NCI-H2107 (cell line): ENCODE results near the gene GJD3.
"Not testable (repeated sequence)": the region's sequence is repeated elsewhere in the genome, so short reads cannot be mapped to it uniquely, and the experiment has no call there.

ENCODE experiments used
- DNase-seq: peaks from one replicate; lab custom pipeline; 2025; lab: John Stamatoyannopoulos, UW

Gene GJD3

GRCh38 chr17:40364121-40364861, at the start of gene GJD3:
Gene GJD3, minus strand, starts transcription at chr17:40364737. Its CDS starts 922 bp downstream, at chr17:40363815.
- DNase-seq, result no peak

- not testable (repeated sequence) for DNase-seq
These were observed 49.8 kb upstream of the GJD3 start for GRCh38 chr17:40414312-40414711.

GRCh38 chr17:40412880-40413279, 48.3 kb upstream of the GJD3 start:
- no peak for DNase-seq

DNA sequence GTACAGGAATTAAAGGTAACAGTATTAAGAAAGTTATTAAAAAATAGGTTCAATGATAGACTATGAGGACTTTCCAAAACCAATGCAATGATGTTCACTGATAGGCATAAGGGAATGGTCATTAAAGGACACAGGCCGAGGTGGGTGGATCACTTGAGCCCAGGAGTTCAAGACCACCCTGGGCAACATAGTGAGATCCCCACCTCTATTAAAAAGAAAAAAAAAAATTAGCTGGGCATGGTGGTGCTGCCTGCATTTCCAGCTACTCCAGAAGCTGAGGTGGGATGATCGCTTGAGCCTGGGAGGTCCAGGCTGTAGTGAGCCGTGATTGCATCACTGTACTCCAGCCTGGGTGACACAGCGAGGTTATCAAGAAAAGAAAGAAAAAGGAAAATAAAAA, 47.3 kb upstream of the GJD3 start:
- no peak for DNase-seq

- no peak for DNase-seq
These were observed 45.5 kb upstream of the GJD3 start for GRCh38 chr17:40410082-40410481.

- not testable (repeated sequence) for DNase-seq
These were observed 45.0 kb upstream of the GJD3 start for GRCh38 chr17:40409540-40409939.

DNA sequence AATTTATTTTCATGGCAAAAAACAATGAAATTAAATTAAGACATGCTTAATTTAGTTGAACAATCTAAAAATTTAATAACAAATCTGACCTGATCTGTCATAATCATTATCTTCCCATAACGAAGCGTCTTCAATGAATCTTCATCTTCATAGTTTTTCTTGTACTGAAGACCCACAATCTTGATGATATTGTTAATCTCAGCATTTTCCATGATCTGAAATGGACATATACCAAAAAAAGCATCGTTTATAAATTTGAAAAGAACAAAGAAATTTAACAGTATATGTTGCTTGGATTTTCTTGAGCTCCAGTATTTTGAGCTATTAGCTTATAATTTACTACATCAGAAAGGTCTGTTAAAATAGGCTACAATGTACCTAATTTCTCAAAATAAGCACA, 42.9 kb upstream of the GJD3 start:
- no peak for DNase-seq

GRCh38 chr17:40404003-40404402, 39.5 kb upstream of the GJD3 start:
- DNase-seq, result no peak

- no peak for DNase-seq
These were observed 38.1 kb upstream of the GJD3 start for GRCh38 chr17:40402668-40403067.

GRCh38 chr17:40399185-40399584, 34.6 kb upstream of the GJD3 start:
- DNase-seq, result no peak

DNA sequence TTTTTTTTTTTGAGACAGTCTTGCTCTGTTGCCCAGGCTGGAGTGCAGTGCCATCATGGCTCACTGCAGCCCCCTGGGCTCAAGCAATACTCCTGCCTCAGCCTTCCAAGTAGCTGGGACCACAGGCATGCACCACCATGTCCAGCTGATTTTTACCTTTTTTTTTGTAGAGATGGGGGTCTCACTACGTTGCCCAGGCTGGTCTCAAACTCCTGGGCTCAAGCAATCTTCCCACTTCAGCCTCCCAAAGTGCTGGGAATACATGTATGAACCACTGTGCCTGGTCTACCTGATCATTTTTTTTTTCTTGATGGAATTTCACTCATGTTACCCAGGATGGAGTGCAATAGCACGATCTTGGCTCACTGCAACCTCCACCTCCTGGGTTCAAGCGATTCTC, 22.0 kb upstream of the GJD3 start:
- DNase-seq, result not testable (repeated sequence)

- no peak for DNase-seq
These were observed 17.7 kb upstream of the GJD3 start for GRCh38 chr17:40382251-40382650.

- DNase-seq, result no peak
These were observed 14.4 kb upstream of the GJD3 start for GRCh38 chr17:40378966-40379365.

- no peak for DNase-seq
These were observed 13.3 kb upstream of the GJD3 start for GRCh38 chr17:40377832-40378231.

DNA sequence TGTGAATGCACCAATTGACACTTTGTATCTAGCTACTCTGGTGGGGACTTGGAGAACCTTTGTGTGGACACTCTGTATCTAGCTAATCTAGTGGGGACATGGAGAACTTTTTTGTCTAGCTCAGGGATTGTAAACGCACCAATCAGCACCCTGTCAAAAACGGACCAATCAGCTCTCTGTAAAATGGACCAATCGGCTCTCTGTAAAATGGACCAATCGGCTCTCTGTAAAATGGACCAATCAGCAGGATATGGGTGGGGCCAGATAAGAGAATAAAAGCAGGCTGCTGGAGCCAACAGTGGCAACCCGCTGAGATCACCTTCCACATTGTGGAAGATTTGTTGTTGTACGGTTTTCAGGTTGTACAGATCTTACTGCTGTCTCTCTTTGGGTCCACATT, 12.0 kb upstream of the GJD3 start:
- DNase-seq, result not testable (repeated sequence)

GRCh38 chr17:40375786-40376185, 11.2 kb upstream of the GJD3 start:
- DNase-seq, result not testable (repeated sequence)

- no peak for DNase-seq
These were observed 10.4 kb upstream of the GJD3 start for GRCh38 chr17:40374821-40375498.

- DNase-seq, result no peak
These were observed 9.5 kb upstream of the GJD3 start for GRCh38 chr17:40373999-40374398.

DNA sequence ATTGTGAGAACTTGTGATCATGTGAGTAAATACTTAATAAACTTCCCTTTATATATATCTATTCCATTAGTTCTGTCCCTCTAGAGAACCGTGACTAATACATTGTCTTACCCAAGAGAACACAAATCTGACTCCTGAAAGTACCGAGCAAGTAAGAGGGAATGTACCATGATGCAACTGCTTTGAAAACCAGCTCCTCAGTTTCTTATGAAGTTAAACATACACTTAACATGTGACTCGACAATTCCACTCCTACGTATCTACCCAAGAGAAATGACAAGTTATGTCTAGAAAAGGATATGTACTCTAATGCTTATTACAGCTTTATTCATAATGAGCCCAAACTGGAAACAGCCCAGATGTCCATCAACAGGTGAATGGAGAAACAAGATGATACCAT, 8.8 kb upstream of the GJD3 start:
- DNase-seq, result no peak

DNA sequence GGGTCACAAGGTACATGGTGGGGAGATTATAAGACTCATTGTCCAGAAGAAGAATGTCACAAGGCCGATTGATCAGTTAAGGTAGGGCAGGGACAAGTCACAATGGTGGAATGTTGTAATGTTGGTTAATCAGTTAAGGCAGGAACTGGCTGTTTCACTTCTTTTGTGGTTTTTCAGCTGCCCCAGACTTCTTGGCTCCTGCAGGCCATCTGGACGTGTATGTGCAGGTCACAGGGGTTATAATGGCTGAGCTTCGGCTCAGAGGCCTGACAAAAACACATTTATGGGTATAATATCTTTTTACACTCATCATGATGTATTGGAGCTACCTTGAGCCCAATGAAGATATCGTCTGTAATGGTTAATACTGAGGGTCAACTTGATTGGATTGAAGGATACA, 8.1 kb upstream of the GJD3 start:
- DNase-seq, result not testable (repeated sequence)

GRCh38 chr17:40372031-40372430, 7.5 kb upstream of the GJD3 start:
- DNase-seq, result no peak

DNA sequence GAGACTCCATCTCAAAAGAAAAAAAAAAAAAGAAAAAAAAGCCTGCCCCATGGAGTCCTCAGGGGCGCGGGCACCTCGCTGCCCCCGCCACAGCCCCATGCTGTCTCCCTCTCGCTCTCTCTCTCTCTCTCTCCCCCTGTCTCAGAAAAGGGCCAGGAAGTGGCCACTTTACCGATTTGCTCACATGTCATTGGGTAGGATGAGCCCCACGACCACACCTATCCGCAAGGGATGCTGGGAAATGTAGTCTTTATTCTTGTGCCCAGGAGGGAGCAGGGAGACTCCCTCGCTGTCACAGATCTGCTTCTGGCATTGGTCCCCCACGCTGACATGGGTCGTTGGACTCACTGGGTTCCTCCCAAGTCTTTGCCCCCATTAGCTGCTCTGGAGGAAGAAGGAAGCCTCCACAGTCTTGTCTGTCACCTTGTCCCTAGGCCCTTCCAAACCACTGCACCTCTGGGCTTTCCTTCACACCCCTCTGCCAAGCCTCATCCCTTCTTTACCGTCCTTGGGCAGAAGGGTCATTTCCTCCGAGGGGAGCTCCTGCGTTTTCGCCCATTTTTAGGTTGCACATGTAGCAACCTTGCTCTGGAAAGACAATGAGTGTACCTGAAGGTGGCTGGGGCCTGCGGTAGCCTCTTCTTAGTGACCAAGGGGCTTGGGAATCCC, 6.9 kb upstream of the GJD3 start:
- DNase-seq, result no peak

- DNase-seq, result no peak
These were observed 5.4 kb upstream of the GJD3 start for GRCh38 chr17:40369923-40370322.
